ENCODE data around the gene MTF2. TPM values are rescaled to one million over a fixed set of nuclear protein-coding genes. Genes with fewer than 3 reads are reported as not detected.

MTF2 gene
- total RNA-seq, 4 donors from 2014 or later: 7.1 to 13.4 (median 9.9) TPM

DNA sequence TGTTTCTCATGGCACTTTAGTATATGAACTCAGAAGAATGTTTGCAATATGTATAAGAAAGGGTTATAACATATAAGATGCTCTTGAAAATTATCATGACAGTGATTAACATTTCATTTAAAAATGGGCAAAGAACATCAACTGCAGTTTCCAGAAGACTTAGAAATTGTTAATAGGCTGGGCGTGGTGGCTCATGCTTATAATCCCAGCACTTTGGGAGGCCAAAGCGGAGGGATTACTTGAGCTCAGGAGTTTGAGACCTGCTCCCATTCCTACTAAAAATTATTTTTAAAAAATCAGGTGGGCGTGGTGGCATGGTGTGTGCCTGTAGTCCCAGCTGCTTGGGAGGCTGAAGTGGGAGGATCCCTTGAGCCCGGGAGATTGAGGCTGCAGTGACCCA lies 23.1 kb downstream of the MTF2 start:
- Histone ChIP-seq H3K9me3 (no peaks in the 10 kb centered on the region), H3K27ac (replicated peaks in 1 of 4) (no peak overlapping the region), H3K36me3 (peaks cover 0 to 6% (median 2%) of the 10 kb centered on the region in 4 donors), H3K4me1 (peaks cover 0 to 7% (median 2%) of the 10 kb centered on the region in 4 donors), H3K27me3 (no peaks in the 10 kb centered on the region), H3K4me3 (no peak overlapping the region)
- no peak for DNase-seq (ENCODE audit: extremely low spot score)
- 98% methylated on average over 4 of the region's 4 CpGs for WGBS
- intact Hi-C loops (cut with DNase I): no loop called here
- TF ChIP-seq, protein P1, sequence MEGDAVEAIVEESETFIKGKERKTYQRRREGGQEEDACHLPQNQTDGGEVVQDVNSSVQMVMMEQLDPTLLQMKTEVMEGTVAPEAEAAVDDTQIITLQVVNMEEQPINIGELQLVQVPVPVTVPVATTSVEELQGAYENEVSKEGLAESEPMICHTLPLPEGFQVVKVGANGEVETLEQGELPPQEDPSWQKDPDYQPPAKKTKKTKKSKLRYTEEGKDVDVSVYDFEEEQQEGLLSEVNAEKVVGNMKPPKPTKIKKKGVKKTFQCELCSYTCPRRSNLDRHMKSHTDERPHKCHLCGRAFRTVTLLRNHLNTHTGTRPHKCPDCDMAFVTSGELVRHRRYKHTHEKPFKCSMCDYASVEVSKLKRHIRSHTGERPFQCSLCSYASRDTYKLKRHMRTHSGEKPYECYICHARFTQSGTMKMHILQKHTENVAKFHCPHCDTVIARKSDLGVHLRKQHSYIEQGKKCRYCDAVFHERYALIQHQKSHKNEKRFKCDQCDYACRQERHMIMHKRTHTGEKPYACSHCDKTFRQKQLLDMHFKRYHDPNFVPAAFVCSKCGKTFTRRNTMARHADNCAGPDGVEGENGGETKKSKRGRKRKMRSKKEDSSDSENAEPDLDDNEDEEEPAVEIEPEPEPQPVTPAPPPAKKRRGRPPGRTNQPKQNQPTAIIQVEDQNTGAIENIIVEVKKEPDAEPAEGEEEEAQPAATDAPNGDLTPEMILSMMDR (IDR thresholded peaks at IDR 0.05): no peak
- TF ChIP-seq POLR2AphosphoS5 (IDR thresholded peaks at IDR 0.05) (no peak), EP300 (IDR thresholded peaks at IDR 0.05) (no peak), POLR2A (IDR thresholded peaks at IDR 0.05; ENCODE audit: low read depth) (no peak)

- TF ChIP-seq POLR2A (IDR thresholded peaks at IDR 0.05; ENCODE audit: low read depth) (no peak), EP300 (IDR thresholded peaks at IDR 0.05) (no peak), POLR2AphosphoS5 (IDR thresholded peaks at IDR 0.05) (no peak)
- TF ChIP-seq, protein P1 (IDR thresholded peaks at IDR 0.05): no peak
- H3K36me3 ChIP-seq: peaks cover 0 to 8% (median 4%) of the 10 kb centered on the region in 4 donors
- DNase-seq (ENCODE audit: extremely low spot score): no peak
- H3K9me3 ChIP-seq: no peaks in the 10 kb centered on the region
- H3K4me1 ChIP-seq: peaks cover 0 to 5% (median 4%) of the 10 kb centered on the region in 4 donors
- intact Hi-C loops (cut with DNase I): no loop called here
- no peak overlapping the region for H3K27ac ChIP-seq (replicated peaks in 1 of 4)
- no peaks in the 10 kb centered on the region for H3K27me3 ChIP-seq
- WGBS: 70% methylated on average over 2 of the region's 2 CpGs
- H3K4me3 ChIP-seq: no peak overlapping the region
These were observed 27.1 kb downstream of the MTF2 start for GRCh38 chr1:93106226-93106625.

- Histone ChIP-seq H3K36me3 (peaks cover 0 to 8% (median 4%) of the 10 kb centered on the region in 4 donors), H3K27ac (replicated peaks in 1 of 4) (no peak overlapping the region), H3K9me3 (no peaks in the 10 kb centered on the region), H3K4me1 (peaks cover 0 to 12% (median 10%) of the 10 kb centered on the region in 4 donors), H3K4me3 (no peak overlapping the region), H3K27me3 (no peaks in the 10 kb centered on the region)
- 97% methylated on average over 4 of the region's 4 CpGs for WGBS
- DNase-seq (ENCODE audit: extremely low spot score): no peak
- TF ChIP-seq POLR2A (IDR thresholded peaks at IDR 0.05; ENCODE audit: low read depth) (no peak), EP300 (IDR thresholded peaks at IDR 0.05) (no peak), POLR2AphosphoS5 (IDR thresholded peaks at IDR 0.05) (no peak)
- TF ChIP-seq, protein P1 (IDR thresholded peaks at IDR 0.05): no peak
- intact Hi-C loops (cut with DNase I): no loop called here
These were observed 28.3 kb downstream of the MTF2 start for GRCh38 chr1:93107395-93107794.

DNA sequence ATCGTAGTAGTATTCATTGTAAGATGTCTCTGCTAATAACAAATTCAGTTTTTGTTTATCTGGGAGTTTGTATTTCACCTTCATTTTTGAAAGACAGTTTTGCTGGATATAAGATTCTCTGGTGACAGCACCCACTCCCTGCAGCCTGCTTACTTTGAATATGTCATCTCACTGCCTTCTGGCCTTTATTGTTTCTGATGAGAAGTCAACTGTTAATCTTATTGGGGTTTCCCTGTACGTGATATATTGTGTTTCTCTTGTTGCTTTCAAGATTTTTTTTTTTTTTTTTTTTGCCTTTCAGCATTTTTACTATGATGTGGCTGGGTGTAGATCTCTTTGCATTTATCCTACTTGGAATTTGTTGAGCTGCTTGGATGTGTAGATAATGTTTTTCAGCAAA lies 29.3 kb downstream of the MTF2 start:
- Histone ChIP-seq H3K9me3 (no peaks in the 10 kb centered on the region), H3K4me1 (peaks cover 0 to 12% (median 10%) of the 10 kb centered on the region in 4 donors), H3K36me3 (peaks cover 0 to 8% (median 4%) of the 10 kb centered on the region in 4 donors), H3K4me3 (no peak overlapping the region), H3K27me3 (no peaks in the 10 kb centered on the region), H3K27ac (replicated peaks in 1 of 4) (no peak overlapping the region)
- no peak for DNase-seq (ENCODE audit: extremely low spot score)
- intact Hi-C loops (cut with DNase I): no loop called here
- TF ChIP-seq EP300 (IDR thresholded peaks at IDR 0.05): no peak
- no peak for TF ChIP-seq POLR2A (IDR thresholded peaks at IDR 0.05; ENCODE audit: low read depth)
- TF ChIP-seq POLR2AphosphoS5 (IDR thresholded peaks at IDR 0.05): no peak
- 97% methylated on average over 2 of the region's 2 CpGs for WGBS

DNA sequence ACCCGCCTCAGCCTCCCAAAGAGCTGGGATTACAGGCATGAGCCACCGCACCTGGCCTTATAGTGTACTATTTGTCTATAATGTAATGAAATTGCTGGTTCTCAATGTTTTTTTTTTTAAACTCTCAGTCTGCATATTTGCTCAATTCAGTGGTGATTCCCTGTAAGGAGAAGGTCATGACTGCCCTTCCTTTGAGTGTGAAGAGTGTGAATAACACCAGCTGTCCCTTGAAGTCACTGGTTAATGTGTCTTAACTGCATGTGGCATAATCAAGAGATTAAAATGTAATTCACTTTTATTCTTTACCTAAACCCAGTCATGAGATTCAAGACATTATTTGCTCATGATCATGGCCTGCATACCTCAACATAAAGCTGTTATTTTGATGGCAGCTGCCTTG lies 30.5 kb downstream of the MTF2 start:
- Histone ChIP-seq H3K4me3 (no peak overlapping the region), H3K27ac (replicated peaks in 1 of 4) (no peak overlapping the region), H3K9me3 (no peaks in the 10 kb centered on the region), H3K36me3 (peaks cover 0 to 7% (median 3%) of the 10 kb centered on the region in 4 donors), H3K4me1 (peaks cover 0 to 12% (median 10%) of the 10 kb centered on the region in 4 donors), H3K27me3 (no peaks in the 10 kb centered on the region)
- 100% methylated on average over 2 of the region's 2 CpGs for whole genome bisulfite sequencing
- DNase-seq (ENCODE audit: extremely low spot score): no peak
- no peak for TF ChIP-seq POLR2AphosphoS5 (IDR thresholded peaks at IDR 0.05)
- no peak for TF ChIP-seq EP300 (IDR thresholded peaks at IDR 0.05)
- TF ChIP-seq, protein P1 (IDR thresholded peaks at IDR 0.05): no peak
- no peak for TF ChIP-seq POLR2A (IDR thresholded peaks at IDR 0.05; ENCODE audit: low read depth)
- intact Hi-C loops (cut with DNase I): no loop called here
